Stimulated activated CD8-positive, alpha-beta memory T cell treated with anti-CD3 and anti-CD28 coated beads, Interleukin-15, amount 100 ng/mL, for 48 hours (primary cell): ENCODE results near the gene PLEKHO2.

Experiments used
- DNase-seq, 2 donors: peaks; one replicate each; pipeline ENCODE4 v3.0.0-alpha.2; 2020; ENCODE audit warnings: low read depth in 2 of 2

The PLEKHO2 gene

GRCh38 chr15:64855205-64855975 lies 13.7 kb downstream of the PLEKHO2 start:
- no peak for DNase-seq

- no peak for DNase-seq
Measured at GRCh38 chr15:64856429-64857145, 14.9 kb downstream of the PLEKHO2 start.

- no peak for DNase-seq
Measured at GRCh38 chr15:64857421-64857820, 15.7 kb downstream of the PLEKHO2 start.

- no peak for DNase-seq
Measured at GRCh38 chr15:64858021-64858575, 16.4 kb downstream of the PLEKHO2 start.

- DNase-seq, result no peak
Measured at GRCh38 chr15:64859226-64859625, 17.5 kb downstream of the PLEKHO2 start.

GRCh38 chr15:64861331-64861730 lies 19.6 kb downstream of the PLEKHO2 start:
- DNase-seq, result no peak

GRCh38 chr15:64861960-64862359 lies 20.2 kb downstream of the PLEKHO2 start:
- no peak for DNase-seq

- DNase-seq, result no peak
Measured at GRCh38 chr15:64862408-64862807, 20.7 kb downstream of the PLEKHO2 start.

GRCh38 chr15:64864068-64864467 lies 22.4 kb downstream of the PLEKHO2 start:
- no peak for DNase-seq

- no peak for DNase-seq
Measured at GRCh38 chr15:64865126-64865997, 23.6 kb downstream of the PLEKHO2 start.

GRCh38 chr15:64865998-64866520 lies 24.3 kb downstream of the PLEKHO2 start:
- DNase-seq, result no peak

GRCh38 chr15:64869501-64869900 lies 27.8 kb downstream of the PLEKHO2 start:
- no peak for DNase-seq

- no peak for DNase-seq
Measured at GRCh38 chr15:64870353-64870752, 28.6 kb downstream of the PLEKHO2 start.

- DNase-seq, result no peak
Measured at GRCh38 chr15:64875641-64876223, 34.0 kb downstream of the PLEKHO2 start.

GRCh38 chr15:64877435-64877834 lies 35.7 kb downstream of the PLEKHO2 start:
- DNase-seq, result no peak

GRCh38 chr15:64878705-64879104 lies 37.0 kb downstream of the PLEKHO2 start:
- DNase-seq, result no peak

GRCh38 chr15:64883100-64883581 lies 41.4 kb downstream of the PLEKHO2 start:
- no peak for DNase-seq

GRCh38 chr15:64883997-64884511 lies 42.3 kb downstream of the PLEKHO2 start:
- DNase-seq, result peak; percentile 59 to 67

GRCh38 chr15:64884679-64885078 lies 43.0 kb downstream of the PLEKHO2 start:
- DNase-seq, result no peak

GRCh38 chr15:64888336-64888735 lies 46.6 kb downstream of the PLEKHO2 start:
- DNase-seq, result no peak

GRCh38 chr15:64891561-64891960 lies 49.8 kb downstream of the PLEKHO2 start:
- no peak for DNase-seq
